K562 (cell line): ENCODE results near the gene PTCHD4. TPM values are rescaled to one million over a fixed set of nuclear protein-coding genes. Genes with fewer than 3 reads are reported as not detected.

ENCODE experiments used
- ETV6 ChIP-seq, 3 experiments: fragments of 150-350 bp in 1 of 3; sonication (generic) in 1 of 3; formaldehyde crosslinking in 1 of 3; IDR thresholded peaks; 2 replicates each; pipeline versions ENCODE4 v1.6.1 to v1.8.0; 2014 to 2022; ENCODE audit warnings: borderline replicate concordance in 2 of 3, low read depth in 2 of 3, antibody characterized with exemption in 1 of 3, low read length in 1 of 3, mild to moderate bottlenecking in 1 of 3, missing genetic modification reagents in 1 of 3
- FOXM1 ChIP-seq, 2 experiments: fragments of 450-650 bp in 1 of 2; sonication (generic) in 1 of 2; formaldehyde crosslinking in 1 of 2; IDR thresholded peaks; 2 replicates each; pipeline versions ENCODE4 v1.6.1 to v1.9.0; 2017 to 2022; ENCODE audit warnings: low read depth in 2 of 2, mild to moderate bottlenecking in 2 of 2, missing genetic modification reagents in 1 of 2, moderate library complexity in 1 of 2
- JUN ChIP-seq, 2 experiments: sonication (generic) in 1 of 2; formaldehyde crosslinking in 1 of 2; IDR thresholded peaks; 2 replicates each; pipeline versions ENCODE4 v1.6.1 to v1.8.0; 2012 to 2022; ENCODE audit warnings: borderline replicate concordance in 2 of 2, mild to moderate bottlenecking in 2 of 2, improper control_type of control experiment in 1 of 2, low read depth in 1 of 2, low read length in 1 of 2, missing genetic modification reagents in 1 of 2
- MXI1 ChIP-seq: IDR thresholded peaks from 2 replicates; pipeline ENCODE4 v1.6.1; 2011; ENCODE audit warnings: low read depth, mild to moderate bottlenecking, improper control_type of control experiment, low read length
- NCOR1 ChIP-seq: fragments of 450-650 bp; IDR thresholded peaks from 2 replicates; pipeline ENCODE4 v1.6.1; 2016; ENCODE audit warnings: mild to moderate bottlenecking, moderate library complexity
- TGIF2 ChIP-seq: sonication (generic); formaldehyde crosslinking; IDR thresholded peaks from 2 replicates; pipeline ENCODE4 v1.8.1; 2022; ENCODE audit warnings: mild to moderate bottlenecking, missing genetic modification reagents, moderate library complexity
- ZNF175 ChIP-seq: fragments of 200-800 bp; sonication (Bioruptor generic); IDR thresholded peaks from 2 replicates; pipeline ENCODE4 v1.6.1; 2016; ENCODE audit warnings: low read depth, mild to moderate bottlenecking, missing genetic modification characterization, missing compliant biosample characterization
- ZNF589 ChIP-seq: fragments of 200-800 bp; sonication (Bioruptor generic); IDR thresholded peaks from 2 replicates; pipeline ENCODE4 v1.6.1; 2016; ENCODE audit warnings: low read depth, missing genetic modification characterization, missing compliant biosample characterization
- polyA plus RNA-seq, 8 experiments: library from polyadenylated mRNA; depleted of rRNA in 4 of 8; stranded (reverse) in 5 of 8; unstranded in 3 of 8; fragments of >200 nt; fragmentation: Nextera tagmentation in 2 of 8; fragmentation: Illumina TruSeq in 1 of 8; extraction: Ambion mirVana in 2 of 8; extraction: Trizol in 1 of 8; gene quantifications; 2 replicates each; pipeline versions ENCODE4 v1.2.1 to v1.2.3, GENCODE V29; 2011 to 2014; ENCODE audit warnings: inconsistent platforms in 1 of 8, missing spikeins in 1 of 8
- total RNA-seq, 7 experiments: library from RNA; depleted of rRNA in 6 of 7; stranded (reverse); fragments of >200 nt in 6 of 7; fragmentation: Illumina TruSeq in 2 of 7; extraction: Trizol in 2 of 7; gene quantifications; 2 replicates each; pipeline versions ENCODE4 v1.2.1 to v1.2.3, GENCODE V29; 2011 to 2021; ENCODE audit warnings: low replicate concordance in 1 of 7
- TF ChIP-seq, protein P1 (sequence below): fragments of 250-450 bp; sonication (Bioruptor Pico); IDR thresholded peaks from 2 replicates; pipeline ENCODE4 v1.4.0; 2020; ENCODE audit warnings: mild to moderate bottlenecking

PTCHD4 gene
- total and polyA plus RNA-seq, 9 of the 15 experiments (the other 6 are each of a cell fraction or from before 2014, with no cell fraction given) = not detected

- no peak for TF ChIP-seq FOXM1 (IDR thresholded peaks at IDR 0.05; ENCODE audit: low read depth)
- TF ChIP-seq FOXM1 (CRISPR knock-in tag; IDR thresholded peaks at IDR 0.05; ENCODE audit: low read depth) = no peak
- TF ChIP-seq TGIF2 = no peak
- TF ChIP-seq ZNF589 (CRISPR knock-in tag) = no peak
- no peak for TF ChIP-seq ZNF175 (CRISPR knock-in tag)
- no peak for TF ChIP-seq ETV6 (IDR thresholded peaks at IDR 0.05; ENCODE audit: borderline replicate concordance in 1 of 2, low read depth in 2 of 2, low read length in 1 of 2)
- no peak for TF ChIP-seq ETV6 (CRISPR knock-in tag; IDR thresholded peaks at IDR 0.05; ENCODE audit: borderline replicate concordance)
- TF ChIP-seq, protein P1, sequence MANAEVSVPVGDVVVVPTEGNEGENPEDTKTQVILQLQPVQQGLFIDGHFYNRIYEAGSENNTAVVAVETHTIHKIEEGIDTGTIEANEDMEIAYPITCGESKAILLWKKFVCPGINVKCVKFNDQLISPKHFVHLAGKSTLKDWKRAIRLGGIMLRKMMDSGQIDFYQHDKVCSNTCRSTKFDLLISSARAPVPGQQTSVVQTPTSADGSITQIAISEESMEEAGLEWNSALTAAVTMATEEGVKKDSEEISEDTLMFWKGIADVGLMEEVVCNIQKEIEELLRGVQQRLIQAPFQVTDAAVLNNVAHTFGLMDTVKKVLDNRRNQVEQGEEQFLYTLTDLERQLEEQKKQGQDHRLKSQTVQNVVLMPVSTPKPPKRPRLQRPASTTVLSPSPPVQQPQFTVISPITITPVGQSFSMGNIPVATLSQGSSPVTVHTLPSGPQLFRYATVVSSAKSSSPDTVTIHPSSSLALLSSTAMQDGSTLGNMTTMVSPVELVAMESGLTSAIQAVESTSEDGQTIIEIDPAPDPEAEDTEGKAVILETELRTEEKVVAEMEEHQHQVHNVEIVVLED = no peak
- TF ChIP-seq JUN (IDR thresholded peaks at IDR 0.05; ENCODE audit: borderline replicate concordance, low read depth, low read length) = no peak
- TF ChIP-seq JUN (CRISPR knock-in tag; IDR thresholded peaks at IDR 0.05; ENCODE audit: borderline replicate concordance) = no peak
- TF ChIP-seq NCOR1 = no peak
- no peak for TF ChIP-seq MXI1
Measured at GRCh38 chr6:48099713-48100587, 11.0 kb downstream of the PTCHD4 start (continued).
